Epidermal melanocyte (primary cell): Measurements from ENCODE around the gene SESN1.

Experiments used
- DNase-seq: peaks from one replicate; pipeline ENCODE4 v3.0.0; 2011; ENCODE audit warnings: low spot score; ENCODE audit not compliant: insufficient read length

Gene SESN1

DNA sequence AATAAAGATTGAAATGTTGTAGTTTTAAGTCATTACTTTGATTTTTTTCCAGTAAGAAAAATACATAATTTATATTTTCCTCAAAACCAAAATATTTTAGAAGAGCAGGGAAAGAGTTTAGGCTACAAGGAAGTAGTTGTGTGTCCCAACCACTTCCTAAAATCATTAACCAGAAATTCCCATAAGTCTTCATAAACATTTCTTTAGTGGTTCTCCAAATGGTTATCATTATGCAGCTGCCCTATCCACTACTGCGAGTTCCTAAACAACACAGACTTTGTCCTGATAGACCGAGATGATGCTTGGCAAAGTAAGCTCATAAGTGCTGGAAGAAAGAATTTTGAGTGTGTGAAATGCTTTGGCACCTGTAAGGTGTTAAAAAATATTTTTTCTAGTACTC is 152.8 kb downstream of the SESN1 start:
- DNase-seq = no peak

DNA sequence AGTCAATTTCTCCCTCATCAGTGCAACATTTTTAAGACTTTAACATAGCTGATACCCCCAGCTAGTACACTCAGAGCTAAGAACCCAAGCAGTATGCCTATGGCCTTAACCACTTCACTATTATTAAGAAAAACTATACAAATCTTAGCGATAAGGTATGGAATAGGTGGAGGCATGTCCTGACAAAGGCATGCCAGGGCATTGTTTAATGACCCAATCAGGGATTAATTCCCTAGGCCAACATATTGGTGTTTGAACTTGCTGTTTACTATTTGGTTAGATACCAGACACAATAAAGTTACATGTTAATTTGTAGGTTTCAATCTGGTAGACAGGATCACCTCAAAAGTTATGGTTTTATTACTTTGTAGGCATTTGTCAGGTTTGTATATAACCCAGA is 153.4 kb downstream of the SESN1 start:
- no peak for DNase-seq

DNA sequence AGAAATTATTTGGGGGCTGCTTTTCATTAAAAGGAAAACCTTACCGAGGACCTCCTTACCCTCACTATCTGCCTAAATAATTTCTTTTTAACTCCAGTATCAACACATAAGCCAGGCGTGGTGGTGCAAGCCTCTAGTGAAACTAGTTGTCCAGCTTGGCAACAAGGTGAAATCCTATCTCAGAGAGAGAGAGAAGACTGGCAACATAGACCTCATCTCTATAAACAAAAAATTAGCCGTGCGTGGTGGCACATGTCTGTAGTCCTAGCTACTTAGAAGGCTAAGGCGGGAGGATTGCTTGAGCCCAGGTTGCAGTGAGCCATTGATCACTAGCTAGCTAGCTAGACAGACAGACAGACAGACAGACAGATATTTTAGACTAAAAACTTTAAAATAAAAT is 153.9 kb downstream of the SESN1 start:
- DNase-seq = no peak

DNA sequence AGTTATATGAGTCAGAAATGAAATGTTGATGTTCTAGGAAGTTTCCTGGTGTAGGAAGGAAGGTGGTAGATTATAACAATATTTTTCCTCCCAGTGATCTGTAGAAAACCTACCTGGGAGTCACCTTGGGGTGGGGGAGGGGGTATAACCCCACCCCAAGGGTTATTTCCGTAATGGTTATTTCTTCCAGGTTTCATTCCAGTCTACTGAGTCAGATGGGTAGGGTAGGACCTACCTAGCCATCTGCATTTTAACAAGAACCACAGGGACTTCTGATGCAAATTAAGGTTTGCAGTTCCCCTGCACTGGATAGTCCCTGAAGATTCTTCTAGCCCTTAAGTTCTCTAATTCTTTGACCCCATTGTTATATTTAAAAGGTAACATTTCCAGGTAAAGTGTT is 157.5 kb downstream of the SESN1 start:
- no peak for DNase-seq
